Measurements from ENCODE around the gene FXYD6. TPM values are rescaled to one million over a fixed set of nuclear protein-coding genes. Genes with fewer than 3 reads are reported as not detected.

Gene FXYD6
- total RNA-seq = 0.28 TPM in 1 of 2 replicates, not detected in the other

GRCh38 chr11:117876341-117877119, at the start of gene FXYD6:
Gene FXYD6, minus strand, starts transcription at chr11:117876658. Its CDS starts 33,882 bp downstream, at chr11:117842776.

GRCh38 chr11:117824571-117825537, 51.6 kb downstream of the FXYD6 start, which contains the start of gene FXYD2:
Gene FXYD2, minus strand, starts transcription at chr11:117824744. Its CDS starts 66 bp downstream, at chr11:117824678.

GRCh38 chr11:117796872-117797529, 79.5 kb downstream of the FXYD6 start, which contains the start of gene DSCAML1:
Gene DSCAML1, minus strand, starts transcription at chr11:117797216. Its CDS starts 137 bp downstream, at chr11:117797079.

Other genes starting within 250 kb of the FXYD6 start
- not detected in 2 replicates for gene DSCAML1, start 79.4 kb downstream of the FXYD6 start, total RNA-seq
- 0.47 and 0.81 TPM in 2 replicates for gene FXYD2, start 51.9 kb downstream of the FXYD6 start, total RNA-seq
- not detected in 2 replicates for gene TMPRSS13, start 52.7 kb upstream of the FXYD6 start, total RNA-seq
- gene IL10RA, start 109.7 kb upstream of the FXYD6 start, total RNA-seq = not detected in 2 replicates
- not detected in 2 replicates for gene TMPRSS4, start 200.4 kb upstream of the FXYD6 start, total RNA-seq
- gene SMIM35, start 210.3 kb upstream of the FXYD6 start, total RNA-seq = not detected in 2 replicates